ENCODE measurements around the gene RNF146. TPM values are rescaled to one million over a fixed set of nuclear protein-coding genes. Genes with fewer than 3 reads are reported as not detected.
A peak's percentile ranks its signal among the peaks of the same experiment; 100 is the strongest.
"Not testable (repeated sequence)": the region's sequence is repeated elsewhere in the genome, so short reads cannot be mapped to it uniquely, and the experiment has no call there.

Gene RNF146
- total RNA-seq = 10 to 100 TPM; 30.3 to 41.6 (median 35.1) TPM

GRCh38 chr6:127266178-127266891, at the start of gene RNF146:
Gene RNF146 (plus strand): TSS chr6:127266864. CDS start chr6:127280339, 13,475 bp downstream.
- intact Hi-C loops (cut with DNase I; ENCODE audit: low total_unique reads) = no loop called here
- peak; percentile 85 to 96 for DNase-seq (ENCODE audit: low spot score in 2 of 2)
- 0% methylated on average over 7 to 28 of the region's 40 CpGs for WGBS, 2 donors
- peak within 1 kb of the TSS; percentile 97 for H3K4me3 ChIP-seq (ENCODE audit: low read depth, poor library complexity, severe bottlenecking)
- TF ChIP-seq POLR2A (IDR thresholded peaks at IDR 0.05) (no peak), CTCF (IDR thresholded peaks at IDR 0.05) (peak in 1 of 3 donors; percentile 80)

DNA sequence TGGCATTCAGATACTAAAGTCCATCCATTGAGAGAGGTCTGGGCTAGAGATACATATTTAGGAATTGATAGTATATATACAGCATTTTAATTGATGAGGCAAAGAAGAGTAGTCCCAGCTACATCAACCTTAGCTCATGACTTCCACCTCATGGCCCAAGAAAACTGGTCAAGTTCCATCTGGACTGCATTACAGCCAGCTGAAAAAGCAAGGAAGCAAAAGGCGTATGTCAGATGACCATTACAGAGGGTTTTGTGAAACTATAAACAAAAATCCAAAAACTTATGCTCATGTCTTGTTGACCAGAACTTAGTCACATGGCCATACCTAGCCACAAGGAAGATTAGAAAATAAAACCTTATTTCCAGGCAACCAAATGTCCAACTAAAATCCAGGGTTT, 46.8 kb upstream of the RNF146 start:
- no peak overlapping the region for H3K4me3 ChIP-seq (ENCODE audit: low read depth, poor library complexity, severe bottlenecking)
- no peak for TF ChIP-seq POLR2A (IDR thresholded peaks at IDR 0.05)
- DNase-seq (ENCODE audit: low spot score in 2 of 2) = no peak
- intact Hi-C loops (cut with DNase I; ENCODE audit: low total_unique reads) = no loop called here
- 88 to 97% methylated on average over 1 of the region's 1 CpG for WGBS, 2 donors

DNA sequence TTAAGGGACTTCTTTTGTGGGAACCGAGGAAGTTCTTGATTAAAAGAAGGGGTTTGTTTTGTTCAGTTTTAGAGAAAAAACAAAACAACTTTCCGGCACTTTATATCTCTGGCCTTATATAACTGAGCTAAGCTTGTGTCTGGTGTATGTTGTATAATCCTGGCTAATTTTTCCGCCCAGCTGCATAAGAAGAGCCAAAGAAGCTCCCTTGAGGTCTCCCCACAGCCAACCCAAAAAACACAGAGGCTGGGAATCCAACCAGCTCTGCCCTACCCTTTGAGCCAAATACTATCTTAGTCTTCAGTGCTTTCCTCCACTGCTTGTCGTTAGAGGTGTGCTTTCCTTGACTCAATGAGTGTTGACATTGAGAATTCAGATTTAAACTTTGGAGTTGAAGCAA, 45.5 kb upstream of the RNF146 start:
- no peak for DNase-seq (ENCODE audit: low spot score in 2 of 2)
- intact Hi-C loops (cut with DNase I; ENCODE audit: low total_unique reads) = no loop called here
- 59 to 65% methylated on average over 4 of the region's 4 CpGs for WGBS, 2 donors

GRCh38 chr6:127222418-127222817, 44.2 kb upstream of the RNF146 start:
- 35 to 45% methylated on average over 1 of the region's 1 CpG for WGBS, 2 donors
- TF ChIP-seq CTCF (IDR thresholded peaks at IDR 0.05) (no peak), POLR2A (IDR thresholded peaks at IDR 0.05) (no peak)
- intact Hi-C loops (cut with DNase I; ENCODE audit: low total_unique reads) = no loop called here
- H3K4me3 ChIP-seq (ENCODE audit: low read depth, poor library complexity, severe bottlenecking) = no peak overlapping the region
- DNase-seq (ENCODE audit: low spot score in 2 of 2) = no peak

More for the DNA sequence above, 45.5 kb upstream of the RNF146 start:
- no peak overlapping the region for H3K4me3 ChIP-seq (ENCODE audit: low read depth, poor library complexity, severe bottlenecking)
- TF ChIP-seq POLR2A (IDR thresholded peaks at IDR 0.05) (no peak), CTCF (IDR thresholded peaks at IDR 0.05) (no peak)

- DNase-seq (ENCODE audit: low spot score in 2 of 2) = no peak
- no peak for TF ChIP-seq POLR2A (IDR thresholded peaks at IDR 0.05)
- no peak for TF ChIP-seq CTCF (IDR thresholded peaks at IDR 0.05)
- H3K4me3 ChIP-seq (ENCODE audit: low read depth, poor library complexity, severe bottlenecking) = no peak overlapping the region
- WGBS, 2 donors = 66 to 81% methylated on average over 1 of the region's 1 CpG
- intact Hi-C loops (cut with DNase I; ENCODE audit: low total_unique reads) = no loop called here
These were observed 41.2 kb upstream of the RNF146 start for GRCh38 chr6:127225497-127225896.

- H3K4me3 ChIP-seq (ENCODE audit: low read depth, poor library complexity, severe bottlenecking); intact Hi-C loops (cut with DNase I; ENCODE audit: low total_unique reads); DNase-seq (ENCODE audit: low spot score in 2 of 2): not testable (repeated sequence)
- 62 to 63% methylated on average over 3 of the region's 3 CpGs for WGBS, 2 donors
These were observed 32.8 kb upstream of the RNF146 start for GRCh38 chr6:127233819-127234218.

DNA sequence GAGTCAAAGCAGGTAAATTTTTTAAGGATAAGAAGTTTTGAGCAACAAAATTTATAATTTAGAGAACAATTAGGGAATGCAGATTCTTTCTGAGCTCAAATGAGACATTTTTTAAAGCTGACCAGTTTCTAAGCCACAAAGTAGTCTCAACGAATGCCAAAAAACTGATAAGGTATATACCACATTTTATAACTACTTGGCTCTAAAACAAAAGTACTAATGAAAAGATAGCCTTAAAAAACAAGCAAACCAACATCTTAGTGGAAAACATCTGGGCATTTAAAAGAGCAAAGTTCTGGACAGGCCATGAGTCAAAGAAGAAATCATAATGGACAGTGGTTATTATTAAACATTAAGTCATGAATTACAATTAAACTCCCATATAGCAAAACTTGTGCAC, 23.2 kb upstream of the RNF146 start:
- TF ChIP-seq CTCF (IDR thresholded peaks at IDR 0.05) (no peak), POLR2A (IDR thresholded peaks at IDR 0.05) (no peak)
- no peak overlapping the region for H3K4me3 ChIP-seq (ENCODE audit: low read depth, poor library complexity, severe bottlenecking)
- no peak for DNase-seq (ENCODE audit: low spot score in 2 of 2)
- intact Hi-C loops (cut with DNase I; ENCODE audit: low total_unique reads) = no loop called here
- WGBS, 2 donors = 83 to 93% methylated on average over 1 of the region's 1 CpG
